ENCODE results near the gene SMYD3.
"Not testable (repeated sequence)": the region's sequence is repeated elsewhere in the genome, so short reads cannot be mapped to it uniquely, and the experiment has no call there.

Gene SMYD3

DNA sequence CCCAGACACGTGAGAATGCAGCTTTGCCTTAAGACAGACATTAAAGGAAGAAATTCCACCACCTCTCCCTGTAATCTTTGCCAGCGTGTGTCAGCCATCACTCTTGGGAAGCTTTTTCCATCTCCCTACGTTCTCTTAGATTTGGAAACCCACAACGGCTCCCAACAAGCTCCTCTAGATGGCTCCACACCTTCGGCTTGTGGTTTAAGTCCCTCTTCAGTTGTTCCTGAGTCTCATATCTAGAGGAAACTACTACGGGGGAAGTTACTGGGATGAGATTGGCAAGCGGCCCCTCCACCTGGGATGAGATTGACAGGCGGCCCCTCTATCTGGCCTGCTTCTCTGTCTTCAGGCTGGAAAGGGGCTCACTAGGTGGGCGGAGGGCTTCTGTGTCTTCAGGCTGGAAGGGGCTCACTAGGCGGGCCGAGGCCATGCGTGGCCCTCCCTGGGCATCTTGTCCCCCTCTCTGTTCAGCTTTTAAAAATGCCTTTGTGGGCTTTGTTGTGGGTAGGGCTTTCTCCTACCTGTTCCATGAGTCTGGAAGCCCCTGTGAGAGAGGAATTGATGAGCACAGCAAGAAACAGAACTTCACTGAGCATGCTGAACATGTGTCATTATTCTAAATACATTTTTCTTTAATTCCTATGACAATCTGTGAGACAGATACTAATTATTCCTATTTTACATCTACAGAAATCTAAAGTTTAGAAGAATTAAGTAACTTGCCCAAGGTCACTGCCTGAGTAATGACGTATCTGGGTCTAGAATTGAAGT, 681.8 kb downstream of the SMYD3 start:
- in situ Hi-C loops (cut with MboI; ENCODE audit: low sequenced_read_pairs), result no loop called here

DNA sequence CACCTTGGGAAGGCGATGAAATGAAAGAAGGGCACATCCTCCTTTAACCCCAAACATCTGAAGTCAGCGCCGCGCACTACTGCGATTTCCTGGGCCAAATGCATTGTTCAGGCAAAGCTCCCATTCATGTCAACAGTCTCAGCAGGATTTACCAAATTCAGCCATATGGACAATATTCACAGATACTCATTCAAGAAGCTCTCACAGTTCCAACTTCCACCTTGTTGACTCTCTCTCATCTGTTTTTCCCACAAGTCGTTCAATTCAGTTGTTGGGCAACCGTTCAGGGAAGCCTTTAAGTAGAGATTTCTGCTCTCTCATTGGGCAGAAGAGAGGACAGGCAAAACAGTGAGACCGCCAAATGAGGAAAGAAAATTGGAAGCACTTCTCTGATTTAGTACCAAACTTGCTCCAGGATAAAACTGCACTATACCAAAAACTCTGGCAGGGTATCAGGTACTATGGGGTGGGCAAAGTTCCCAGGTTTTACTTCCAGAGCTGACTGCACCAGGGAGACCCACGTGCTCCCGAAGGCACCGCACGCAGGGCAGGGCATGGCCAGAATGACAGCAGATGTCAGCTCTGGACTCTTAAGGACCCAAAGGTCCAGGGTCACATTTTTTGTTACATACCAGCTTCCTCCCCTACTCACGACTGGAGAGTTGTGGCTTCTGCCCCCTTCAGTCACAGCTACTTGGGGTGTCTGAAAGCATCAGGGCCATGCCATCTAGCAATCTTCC, 683.5 kb downstream of the SMYD3 start:
- in situ Hi-C loops (cut with MboI; ENCODE audit: low sequenced_read_pairs), result no loop called here

DNA sequence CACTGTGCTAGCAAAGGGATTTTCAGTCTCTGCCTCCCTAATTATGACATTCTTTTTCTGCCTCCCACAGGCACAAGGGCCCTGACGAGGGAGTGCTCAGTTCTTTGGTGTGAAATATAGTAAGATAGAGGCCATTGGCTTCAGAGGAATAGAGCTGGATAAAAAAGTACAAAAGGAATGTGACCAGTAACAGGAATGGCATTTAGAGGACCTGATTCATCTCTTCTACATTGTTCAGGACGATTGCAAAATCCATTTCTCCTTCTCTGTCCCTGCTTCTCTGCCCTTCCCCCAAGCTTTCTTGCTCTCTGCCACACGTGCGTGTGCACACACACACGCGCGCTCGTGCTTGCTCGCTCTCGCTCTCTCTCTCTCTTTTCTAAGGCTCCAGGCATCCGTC, 684.1 kb downstream of the SMYD3 start:
- in situ Hi-C loops (cut with MboI; ENCODE audit: low sequenced_read_pairs), result no loop called here

DNA sequence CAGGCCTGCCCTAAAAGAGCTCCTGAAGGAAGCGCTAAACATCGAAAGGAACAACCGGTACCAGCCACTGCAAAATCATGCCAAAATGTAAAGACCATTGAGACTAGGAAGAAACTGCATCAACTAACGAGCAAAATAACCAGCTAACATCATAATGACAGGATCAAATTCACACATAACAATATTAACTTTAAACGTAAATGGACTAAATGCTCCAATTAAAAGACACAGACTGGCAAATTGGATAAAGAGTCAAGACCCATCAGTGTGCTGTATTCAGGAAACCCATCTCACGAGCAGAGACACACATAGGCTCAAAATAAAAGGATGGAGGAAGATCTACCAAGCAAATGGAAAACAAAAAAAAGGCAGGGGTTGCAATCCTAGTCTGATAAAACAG, 688.7 kb downstream of the SMYD3 start:
- in situ Hi-C loops (cut with MboI; ENCODE audit: low sequenced_read_pairs), result not testable (repeated sequence)

DNA sequence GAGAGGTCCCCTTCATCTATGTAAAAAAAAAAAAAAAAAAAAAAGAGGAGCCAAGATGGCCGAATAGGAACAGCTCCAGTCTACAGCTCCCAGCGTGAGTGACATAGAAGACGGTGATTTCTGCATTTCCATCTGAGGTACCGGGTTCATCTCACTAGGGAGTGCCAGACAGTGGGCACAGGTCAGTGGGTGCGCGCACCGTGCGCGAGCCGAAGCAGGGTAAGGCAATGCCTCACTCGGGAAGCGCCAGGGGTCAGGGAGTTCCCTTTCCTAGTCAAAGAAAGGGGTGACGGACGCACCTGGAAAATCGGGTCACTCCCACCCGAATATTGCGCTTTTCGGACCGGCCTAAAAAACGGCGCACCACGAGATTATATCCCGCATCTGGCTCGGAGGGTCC, 690.6 kb downstream of the SMYD3 start:
- in situ Hi-C loops (cut with MboI; ENCODE audit: low sequenced_read_pairs), result not testable (repeated sequence)

DNA sequence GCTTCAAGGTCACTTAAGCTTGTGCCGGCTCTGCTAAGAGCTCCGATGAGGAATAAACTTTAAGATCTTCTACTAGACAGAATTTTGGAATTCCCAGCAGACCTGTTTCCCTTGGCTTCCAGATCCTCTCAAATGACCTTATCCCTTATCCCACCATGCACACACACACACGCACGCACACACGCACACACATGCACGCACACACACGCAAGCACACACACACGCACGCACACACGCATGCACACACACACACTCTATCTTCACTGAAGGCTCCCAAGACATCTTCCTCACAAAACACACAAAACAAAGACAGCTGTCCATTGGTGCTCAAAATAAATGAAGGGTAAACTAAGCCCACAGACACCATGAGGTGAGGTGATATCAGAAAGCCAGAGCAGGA, 692.4 kb downstream of the SMYD3 start:
- in situ Hi-C loops (cut with MboI; ENCODE audit: low sequenced_read_pairs), result no loop called here

DNA sequence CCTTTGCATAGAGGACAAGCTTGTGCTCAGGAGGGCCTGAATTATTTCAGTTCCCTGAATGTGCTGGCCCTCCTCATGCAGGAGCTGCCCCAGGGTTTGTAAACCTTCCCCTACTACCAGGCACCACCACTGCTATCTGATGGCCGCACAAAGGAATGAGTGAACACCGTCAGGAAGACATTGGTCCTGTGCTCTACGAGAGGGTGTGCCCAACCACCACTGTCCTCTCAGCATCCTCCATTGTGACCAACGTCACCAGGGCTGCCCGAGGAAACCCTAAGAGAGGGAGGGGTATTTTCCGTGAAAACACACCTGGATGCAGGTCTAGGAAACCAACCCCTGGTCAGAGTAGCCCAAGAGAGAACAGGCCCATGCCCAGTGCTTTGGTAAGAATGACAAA, 694.8 kb downstream of the SMYD3 start:
- in situ Hi-C loops (cut with MboI; ENCODE audit: low sequenced_read_pairs), result no loop called here

DNA sequence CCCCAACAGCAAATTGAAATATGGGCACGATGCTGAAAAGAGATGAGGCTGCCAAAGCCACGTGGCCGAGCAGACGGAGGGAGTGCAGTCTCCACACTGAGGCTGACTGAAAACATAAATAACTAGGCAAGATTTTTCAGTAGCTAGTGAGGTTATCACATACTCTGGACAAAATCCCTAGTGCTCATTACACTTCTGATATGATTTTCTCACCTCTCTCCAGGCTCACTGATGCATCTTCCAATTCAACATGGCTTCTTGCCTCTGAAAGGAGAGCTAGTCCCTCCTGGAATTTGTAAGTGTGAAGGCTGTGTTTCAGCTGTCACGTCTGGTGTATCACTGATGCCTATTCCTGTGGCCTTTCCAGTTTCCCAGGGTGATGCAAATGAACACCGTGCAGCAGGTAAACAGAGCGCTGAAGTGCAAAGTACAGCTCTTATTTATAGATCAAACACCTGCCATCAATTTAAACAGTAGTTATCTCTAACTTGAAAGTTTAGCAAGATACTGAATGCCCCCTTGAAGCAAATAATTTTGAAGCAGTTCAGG, 696.2 kb downstream of the SMYD3 start:
- in situ Hi-C loops (cut with MboI; ENCODE audit: low sequenced_read_pairs), result no loop called here

DNA sequence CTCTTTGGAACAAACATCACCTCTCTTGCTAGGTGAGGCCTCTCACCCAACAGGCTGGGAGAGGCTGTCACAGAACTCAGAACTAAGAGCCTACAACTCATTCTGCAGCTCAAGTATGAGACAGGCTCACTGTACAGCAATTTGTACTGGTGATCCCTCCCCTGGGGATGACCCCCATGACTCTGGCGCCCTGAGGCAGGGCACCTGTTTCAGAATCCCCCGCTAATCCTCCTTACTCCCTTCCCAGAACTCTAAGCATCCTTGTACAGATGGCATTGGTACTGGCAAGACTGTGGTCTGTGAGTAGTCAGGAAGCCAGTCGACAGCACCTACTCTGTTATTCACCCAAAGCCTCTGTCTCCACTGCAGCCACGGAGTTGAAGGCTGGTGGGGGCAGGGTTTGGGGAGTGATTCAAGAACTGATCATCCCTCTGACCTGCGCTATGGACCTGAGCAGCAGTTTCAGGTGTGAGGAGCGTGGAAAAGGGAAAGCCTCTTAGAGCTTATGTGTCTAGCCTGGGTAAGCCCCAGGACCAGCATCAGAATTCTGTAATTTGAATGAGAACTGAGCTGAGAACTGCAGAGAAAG, 696.8 kb downstream of the SMYD3 start:
- in situ Hi-C loops (cut with MboI; ENCODE audit: low sequenced_read_pairs), result no loop called here

DNA sequence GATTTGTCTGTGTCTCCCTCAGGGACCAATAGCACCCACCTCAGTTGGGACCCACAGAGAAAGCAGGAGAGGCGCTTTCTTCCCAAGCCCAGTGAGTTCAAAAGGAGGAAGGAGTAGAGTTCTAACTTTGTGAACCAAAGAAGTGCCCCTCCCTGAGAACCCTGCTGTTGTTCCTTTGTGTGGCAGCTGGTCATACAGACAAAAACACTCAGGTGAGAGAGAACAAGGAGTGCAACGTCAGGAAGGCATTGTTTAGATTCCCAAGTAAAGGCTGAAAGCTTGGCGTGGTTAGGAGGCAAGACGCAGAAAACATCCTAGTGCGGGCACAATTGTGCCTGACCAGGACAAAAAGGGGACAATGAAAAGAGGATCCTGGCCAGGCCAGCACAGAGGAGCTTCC, 697.7 kb downstream of the SMYD3 start:
- in situ Hi-C loops (cut with MboI; ENCODE audit: low sequenced_read_pairs), result no loop called here

DNA sequence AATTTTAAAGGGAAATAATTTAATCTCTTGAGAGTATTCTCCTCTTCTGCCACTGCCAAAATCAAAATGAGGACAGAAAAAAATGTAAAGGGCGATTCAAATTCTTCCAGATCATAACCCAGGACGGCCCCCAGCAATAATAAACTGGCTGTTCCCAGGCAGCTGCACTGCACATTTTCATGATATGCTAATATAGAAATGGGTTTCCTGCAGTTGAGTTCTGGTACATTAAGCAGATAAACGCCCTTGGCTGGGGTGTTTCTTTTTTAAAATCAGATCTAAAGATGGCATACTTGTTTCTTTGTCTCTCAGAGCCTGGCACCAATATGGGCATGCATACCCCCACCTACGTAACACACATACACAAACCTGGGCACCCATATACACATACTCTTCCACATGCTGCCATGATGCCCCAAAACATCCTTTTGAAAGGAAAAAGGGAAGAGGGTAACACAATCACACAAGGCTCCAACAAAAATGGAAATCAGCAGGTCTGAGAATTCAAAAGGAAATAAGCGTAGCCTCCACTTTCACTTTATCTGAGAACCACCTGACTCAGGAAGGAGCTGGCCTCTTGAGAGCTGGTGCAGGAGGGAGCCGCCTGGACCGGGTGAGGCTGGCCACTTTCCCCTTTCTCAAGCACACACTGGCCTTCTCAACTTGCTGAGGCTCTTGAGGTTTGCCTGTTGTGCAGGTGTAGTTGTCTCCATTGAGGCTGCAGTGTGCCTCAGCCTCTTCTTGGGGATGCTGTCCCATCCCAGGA, 698.9 kb downstream of the SMYD3 start:
- in situ Hi-C loops (cut with MboI; ENCODE audit: low sequenced_read_pairs), result no loop called here

DNA sequence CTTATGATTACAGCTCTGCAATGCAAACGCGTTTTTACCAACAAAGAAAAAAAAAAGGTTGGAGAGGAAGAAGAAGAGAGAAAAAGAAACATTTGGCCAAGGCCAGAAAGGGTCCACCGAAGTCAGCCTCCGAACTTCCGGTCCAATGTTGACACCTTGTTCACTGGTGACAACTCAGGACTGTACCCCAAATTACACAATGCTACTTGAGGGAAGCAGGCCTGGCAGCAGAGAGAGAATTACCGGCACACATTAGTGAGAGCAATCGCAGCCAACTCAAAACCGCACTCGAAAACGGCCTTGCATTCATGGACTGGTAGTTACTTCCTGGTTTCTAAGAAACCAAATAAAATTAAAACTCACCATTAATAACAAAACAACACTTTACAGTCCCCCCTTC, 699.8 kb downstream of the SMYD3 start:
- in situ Hi-C loops (cut with MboI; ENCODE audit: low sequenced_read_pairs), result no loop called here

DNA sequence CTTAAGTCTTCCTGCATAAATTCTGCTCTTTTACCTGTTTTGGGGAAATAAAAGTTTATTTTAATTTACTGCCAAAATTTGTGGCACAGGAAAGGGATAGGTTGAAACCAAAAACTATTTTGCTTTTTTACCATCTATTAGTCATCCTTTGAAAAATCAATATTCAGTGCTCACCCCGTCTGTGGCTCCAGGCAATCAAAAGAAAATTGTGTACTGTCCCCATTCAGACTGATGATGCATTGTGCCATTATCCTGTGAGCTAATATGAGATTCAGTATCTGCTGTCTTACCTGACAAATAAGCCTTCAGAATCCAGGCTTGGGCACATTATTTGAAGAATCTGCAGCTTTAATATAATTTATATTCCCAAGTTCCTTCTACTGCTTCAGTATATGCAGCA, 701.5 kb downstream of the SMYD3 start:
- in situ Hi-C loops (cut with MboI; ENCODE audit: low sequenced_read_pairs), result no loop called here

DNA sequence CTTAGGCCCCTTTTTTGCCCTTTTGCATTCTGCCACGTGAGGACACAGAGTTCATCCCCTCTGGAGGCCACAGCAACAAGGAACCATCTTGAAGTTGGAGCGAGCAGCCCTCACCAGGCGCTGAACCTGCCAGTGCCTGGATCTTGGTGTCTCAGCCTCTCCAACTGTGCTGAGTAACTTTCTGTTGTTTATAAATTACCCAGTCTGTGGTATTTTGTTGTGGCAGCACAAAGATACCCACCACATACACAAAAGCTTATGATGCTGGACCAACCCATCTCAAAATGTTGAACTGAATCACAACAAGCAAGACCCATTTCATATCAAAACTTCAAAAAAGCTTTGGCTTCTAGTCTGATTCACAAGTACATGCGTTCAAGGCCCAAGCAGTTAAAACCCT, 702.4 kb downstream of the SMYD3 start:
- in situ Hi-C loops (cut with MboI; ENCODE audit: low sequenced_read_pairs), result no loop called here

DNA sequence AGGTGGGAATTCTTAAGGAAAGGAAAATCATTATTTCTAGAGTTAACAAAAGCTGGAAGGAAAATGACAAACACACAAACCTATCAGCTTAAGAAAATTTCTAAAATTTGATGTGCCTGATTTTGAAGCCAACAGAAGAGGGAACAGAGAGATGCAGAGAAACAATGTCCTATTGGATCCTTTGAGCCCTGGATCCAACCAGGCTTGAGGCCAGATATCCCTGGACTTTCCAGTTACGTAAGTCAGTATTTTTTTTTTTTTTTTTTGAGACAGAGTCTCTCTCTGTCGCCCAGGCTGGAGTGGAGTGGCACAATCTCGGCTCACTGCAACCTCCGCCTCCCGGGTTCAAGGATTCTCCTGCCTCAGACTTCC, 703.4 kb downstream of the SMYD3 start:
- in situ Hi-C loops (cut with MboI; ENCODE audit: low sequenced_read_pairs), result no loop called here

DNA sequence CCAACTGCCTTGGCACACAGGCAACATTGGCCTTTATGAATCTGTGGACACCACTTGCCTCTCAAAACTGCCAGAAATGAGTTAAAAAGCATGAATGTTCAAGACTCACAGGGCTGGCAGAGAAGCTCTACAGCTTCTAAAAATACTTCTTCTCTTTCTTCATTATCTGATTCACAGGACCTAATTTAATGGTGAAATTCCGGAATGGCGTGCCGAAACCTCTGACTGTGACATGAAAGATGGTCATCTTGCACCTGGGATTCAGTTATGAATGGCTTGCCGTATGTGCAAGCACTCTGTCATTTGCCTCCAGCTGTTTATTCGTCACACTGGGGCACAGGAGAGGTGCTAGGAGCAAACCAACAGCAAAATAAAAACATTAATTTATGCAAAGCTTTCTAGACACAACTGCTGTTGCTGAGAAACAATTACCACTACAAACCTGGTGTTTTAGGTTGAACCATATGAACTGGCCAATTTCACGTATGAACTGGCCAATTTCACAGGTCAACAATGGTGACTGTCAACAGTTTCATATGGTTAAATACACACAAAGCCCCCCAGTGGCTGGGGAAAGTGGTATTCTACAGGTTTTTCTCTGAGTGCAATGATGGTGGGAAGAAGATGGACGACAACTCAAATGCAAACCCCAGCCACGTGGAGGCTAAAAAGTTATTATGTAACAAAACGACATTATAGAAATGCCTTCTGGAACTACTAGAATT, 704.0 kb downstream of the SMYD3 start:
- in situ Hi-C loops (cut with MboI; ENCODE audit: low sequenced_read_pairs), result no loop called here

DNA sequence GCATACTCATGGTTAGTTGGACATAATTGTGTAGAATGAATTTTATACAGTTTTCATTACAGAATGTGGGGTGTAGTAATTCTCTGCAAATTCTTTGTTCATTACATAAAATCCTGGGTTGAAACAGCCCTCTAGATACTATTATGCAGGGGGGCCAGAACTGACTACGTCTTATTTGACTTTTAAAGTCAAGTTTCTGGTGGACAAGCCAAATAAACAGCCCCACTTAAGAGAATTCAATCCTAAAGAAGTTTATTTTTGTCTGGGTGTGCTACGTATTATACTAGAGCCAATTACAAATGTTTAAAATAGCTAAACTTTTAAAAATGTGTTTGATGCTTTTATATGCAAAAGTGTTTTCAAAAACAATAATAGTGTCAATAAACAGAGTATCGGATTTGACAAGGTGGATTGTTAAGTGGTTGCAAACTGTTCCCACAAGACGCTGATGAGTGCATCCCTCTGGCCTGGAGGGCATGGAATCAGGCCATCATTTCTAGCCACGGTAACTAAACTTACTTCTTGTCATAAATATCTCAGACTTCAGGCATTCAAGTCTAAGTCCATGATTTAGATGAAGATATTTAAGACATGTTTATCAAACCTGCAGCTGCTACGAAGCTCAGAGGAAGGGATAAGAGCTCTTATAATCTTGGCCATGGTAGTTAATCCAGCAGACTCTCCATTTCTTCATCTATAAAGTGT, 706.0 kb downstream of the SMYD3 start:
- in situ Hi-C loops (cut with MboI; ENCODE audit: low sequenced_read_pairs), result no loop called here

DNA sequence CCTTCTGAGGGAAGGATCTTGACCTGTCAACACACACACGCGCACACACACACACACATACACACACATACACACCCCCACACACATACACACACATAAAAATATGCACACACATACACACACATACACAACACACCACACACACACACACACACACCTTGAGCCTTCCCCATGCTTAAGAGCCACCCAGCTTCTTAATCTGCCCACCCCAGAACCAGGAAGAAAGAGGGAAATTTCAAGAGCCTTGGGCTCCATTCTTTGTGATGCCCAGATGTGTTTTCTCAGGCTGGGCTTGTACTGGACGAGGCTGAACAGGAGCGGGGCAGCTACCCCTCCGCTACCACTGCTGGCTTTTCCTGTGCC, 708.7 kb downstream of the SMYD3 start:
- in situ Hi-C loops (cut with MboI; ENCODE audit: low sequenced_read_pairs), result no loop called here

DNA sequence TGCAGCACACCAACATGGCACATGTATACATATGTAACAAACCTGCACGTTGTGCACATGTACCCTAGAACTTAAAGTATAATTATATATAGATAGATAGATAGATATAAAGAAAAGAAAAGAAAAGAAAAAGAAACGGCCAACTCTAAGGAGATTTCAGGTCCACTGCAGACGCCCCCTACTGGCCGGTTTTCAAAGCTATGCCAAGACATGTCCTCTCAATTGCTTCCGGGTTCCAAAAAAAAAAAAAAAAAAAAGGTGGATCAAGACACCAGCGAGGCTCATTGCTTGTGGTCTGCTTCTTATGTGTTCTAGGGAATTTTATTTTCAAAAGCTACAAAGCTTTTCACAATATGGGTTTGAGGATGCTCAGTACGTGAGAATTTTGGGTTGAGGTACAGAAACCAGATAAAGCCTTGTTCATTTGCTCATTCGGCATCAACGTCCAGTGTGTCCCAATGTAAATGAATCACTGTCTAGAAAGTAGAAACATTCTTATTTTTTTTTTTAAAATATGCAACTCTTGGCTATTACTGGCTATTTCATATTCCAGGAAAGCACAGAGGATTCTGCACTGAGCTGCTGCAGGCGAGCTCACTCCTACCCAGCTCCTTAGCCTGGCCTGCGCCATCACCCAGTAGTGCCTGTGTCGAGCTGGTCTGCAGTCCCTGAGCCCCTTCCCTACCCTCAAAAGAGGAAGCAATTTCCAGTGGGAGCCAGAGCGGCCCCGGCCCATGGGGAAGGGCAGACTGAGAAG, 709.3 kb downstream of the SMYD3 start:
- in situ Hi-C loops (cut with MboI; ENCODE audit: low sequenced_read_pairs), result no loop called here

Data from hTERT RPE-1 (cell line).